GM18867 (cell line): Measurements from ENCODE around the gene ATL1.
"Not testable (repeated sequence)": the region's sequence is repeated elsewhere in the genome, so short reads cannot be mapped to it uniquely, and the experiment has no call there.

Source experiments
- ATAC-seq: cut with Tn5 transposase; IDR thresholded peaks from one replicate; pipeline ENCODE4 v1.9.1; 2021; ENCODE audit warnings: mild to moderate bottlenecking, moderate library complexity; ENCODE audit not compliant: unreplicated experiment

Gene ATL1

GRCh38 chr14:50600849-50601248, 40.9 kb downstream of the ATL1 start:
- ATAC-seq, result no peak

- no peak for ATAC-seq
Observed at GRCh38 chr14:50601394-50601793, 41.4 kb downstream of the ATL1 start.

- ATAC-seq, result no peak
Observed at GRCh38 chr14:50602035-50602434, 42.1 kb downstream of the ATL1 start.

- no peak for ATAC-seq
Observed at GRCh38 chr14:50603565-50603964, 43.6 kb downstream of the ATL1 start.

GRCh38 chr14:50605766-50606165, 45.8 kb downstream of the ATL1 start:
- no peak for ATAC-seq

GRCh38 chr14:50606468-50606867, 46.5 kb downstream of the ATL1 start:
- no peak for ATAC-seq

- ATAC-seq, result no peak
Observed at GRCh38 chr14:50607181-50607580, 47.2 kb downstream of the ATL1 start.

GRCh38 chr14:50607761-50608160, 47.8 kb downstream of the ATL1 start:
- ATAC-seq, result no peak

GRCh38 chr14:50608302-50608851, 48.4 kb downstream of the ATL1 start:
- no peak for ATAC-seq

- ATAC-seq, result no peak
Observed at GRCh38 chr14:50610465-50610864, 50.5 kb downstream of the ATL1 start.

- ATAC-seq, result no peak
Observed at GRCh38 chr14:50612806-50613205, 52.9 kb downstream of the ATL1 start.

- no peak for ATAC-seq
Observed at GRCh38 chr14:50615056-50615455, 55.1 kb downstream of the ATL1 start.

GRCh38 chr14:50615552-50615951, 55.6 kb downstream of the ATL1 start:
- no peak for ATAC-seq

GRCh38 chr14:50616275-50616674, 56.3 kb downstream of the ATL1 start:
- ATAC-seq, result no peak

- peak; percentile 65 for ATAC-seq
Observed at GRCh38 chr14:50619569-50620141, 59.7 kb downstream of the ATL1 start.

- no peak for ATAC-seq
Observed at GRCh38 chr14:50620341-50620740, 60.4 kb downstream of the ATL1 start.

GRCh38 chr14:50622978-50623377, 63.0 kb downstream of the ATL1 start:
- ATAC-seq, result no peak

GRCh38 chr14:50624447-50624846, 64.5 kb downstream of the ATL1 start:
- ATAC-seq, result no peak

- not testable (repeated sequence) for ATAC-seq
Observed at GRCh38 chr14:50624947-50625346, 65.0 kb downstream of the ATL1 start.

GRCh38 chr14:50631408-50631821, 71.5 kb downstream of the ATL1 start:
- ATAC-seq, result no peak

GRCh38 chr14:50633954-50634353, 74.0 kb downstream of the ATL1 start:
- no peak for ATAC-seq

- no peak for ATAC-seq
Observed at GRCh38 chr14:50635141-50635540, 75.2 kb downstream of the ATL1 start.

GRCh38 chr14:50647282-50647681, 87.3 kb downstream of the ATL1 start:
- peak; percentile 85 for ATAC-seq
